SK-N-MC (cell line): ENCODE measurements around the gene SLCO3A1.

ENCODE experiments used
- EZH2 ChIP-seq: fragments of 200-600 bp; sonication (generic); IDR thresholded peaks from one replicate; pipeline ENCODE4 v1.6.1; 2017; ENCODE audit warnings: antibody characterized with exemption
- POLR2AphosphoS5 ChIP-seq: IDR thresholded peaks from 2 replicates; pipeline ENCODE4 v1.6.1; 2012; ENCODE audit warnings: mild to moderate bottlenecking, low read depth, low read length, borderline replicate concordance

GRCh38 chr15:92033314-92033713, 179.8 kb downstream of the SLCO3A1 start:
- TF ChIP-seq POLR2AphosphoS5, result no peak
- no peak for TF ChIP-seq EZH2
